ENCODE measurements around the gene RAB42.
A peak's percentile ranks its signal among the peaks of the same experiment; 100 is the strongest.

Gene RAB42

GRCh38 chr1:28640766-28641165 lies 48.7 kb downstream of the RAB42 start:
- no peak for DNase-seq (ENCODE audit: low read depth)
- H3K4me3 ChIP-seq (ENCODE audit: low read length): no peak overlapping the region
- TF ChIP-seq, protein P1, sequence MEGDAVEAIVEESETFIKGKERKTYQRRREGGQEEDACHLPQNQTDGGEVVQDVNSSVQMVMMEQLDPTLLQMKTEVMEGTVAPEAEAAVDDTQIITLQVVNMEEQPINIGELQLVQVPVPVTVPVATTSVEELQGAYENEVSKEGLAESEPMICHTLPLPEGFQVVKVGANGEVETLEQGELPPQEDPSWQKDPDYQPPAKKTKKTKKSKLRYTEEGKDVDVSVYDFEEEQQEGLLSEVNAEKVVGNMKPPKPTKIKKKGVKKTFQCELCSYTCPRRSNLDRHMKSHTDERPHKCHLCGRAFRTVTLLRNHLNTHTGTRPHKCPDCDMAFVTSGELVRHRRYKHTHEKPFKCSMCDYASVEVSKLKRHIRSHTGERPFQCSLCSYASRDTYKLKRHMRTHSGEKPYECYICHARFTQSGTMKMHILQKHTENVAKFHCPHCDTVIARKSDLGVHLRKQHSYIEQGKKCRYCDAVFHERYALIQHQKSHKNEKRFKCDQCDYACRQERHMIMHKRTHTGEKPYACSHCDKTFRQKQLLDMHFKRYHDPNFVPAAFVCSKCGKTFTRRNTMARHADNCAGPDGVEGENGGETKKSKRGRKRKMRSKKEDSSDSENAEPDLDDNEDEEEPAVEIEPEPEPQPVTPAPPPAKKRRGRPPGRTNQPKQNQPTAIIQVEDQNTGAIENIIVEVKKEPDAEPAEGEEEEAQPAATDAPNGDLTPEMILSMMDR (conservative IDR thresholded peaks at IDR 0.05; ENCODE audit: low read depth, low read length): peak; percentile 63

DNA sequence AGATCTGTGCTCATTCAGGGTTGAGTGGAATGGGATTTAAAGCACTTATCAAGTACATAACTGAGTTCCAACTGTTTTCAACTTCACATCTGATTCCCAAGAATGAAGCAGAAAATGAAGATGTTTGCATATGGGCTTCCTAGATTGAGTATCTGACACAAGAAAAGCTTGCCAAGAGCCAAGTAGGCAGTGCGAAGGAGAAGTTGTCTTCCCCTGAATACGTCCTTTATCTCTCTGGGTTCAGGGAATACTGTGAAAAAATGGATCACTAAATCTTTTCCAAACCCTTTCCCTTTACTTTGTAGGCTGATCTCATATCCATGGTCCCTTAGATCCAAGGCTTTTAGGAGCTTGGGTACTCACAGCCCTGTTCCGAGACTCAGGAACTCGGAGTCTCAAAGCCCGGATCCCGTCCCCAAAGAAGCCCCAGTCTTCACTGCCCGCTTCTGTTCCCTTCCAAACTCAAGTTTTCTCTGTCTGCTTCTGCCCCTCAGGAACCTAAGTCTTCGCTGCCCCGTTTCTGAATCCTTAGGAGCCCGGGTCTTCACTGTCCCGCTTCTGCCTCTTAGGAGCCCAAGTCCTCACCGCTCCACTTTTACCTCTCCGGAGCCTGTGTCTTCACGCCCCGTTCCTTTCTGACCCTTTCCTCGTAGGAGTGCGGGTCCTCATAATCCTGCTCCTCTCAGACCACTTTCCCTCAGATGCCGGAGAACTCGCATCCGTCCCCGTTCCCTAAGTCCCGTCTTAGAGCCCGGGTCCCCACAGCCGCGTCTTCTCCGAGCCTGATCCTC lies 50.2 kb downstream of the RAB42 start:
- DNase-seq (ENCODE audit: low read depth): no peak
- H3K4me3 ChIP-seq (ENCODE audit: low read length): peak overlapping the region; percentile 80
- TF ChIP-seq, protein P1 (conservative IDR thresholded peaks at IDR 0.05; ENCODE audit: low read depth, low read length): no peak

DNA sequence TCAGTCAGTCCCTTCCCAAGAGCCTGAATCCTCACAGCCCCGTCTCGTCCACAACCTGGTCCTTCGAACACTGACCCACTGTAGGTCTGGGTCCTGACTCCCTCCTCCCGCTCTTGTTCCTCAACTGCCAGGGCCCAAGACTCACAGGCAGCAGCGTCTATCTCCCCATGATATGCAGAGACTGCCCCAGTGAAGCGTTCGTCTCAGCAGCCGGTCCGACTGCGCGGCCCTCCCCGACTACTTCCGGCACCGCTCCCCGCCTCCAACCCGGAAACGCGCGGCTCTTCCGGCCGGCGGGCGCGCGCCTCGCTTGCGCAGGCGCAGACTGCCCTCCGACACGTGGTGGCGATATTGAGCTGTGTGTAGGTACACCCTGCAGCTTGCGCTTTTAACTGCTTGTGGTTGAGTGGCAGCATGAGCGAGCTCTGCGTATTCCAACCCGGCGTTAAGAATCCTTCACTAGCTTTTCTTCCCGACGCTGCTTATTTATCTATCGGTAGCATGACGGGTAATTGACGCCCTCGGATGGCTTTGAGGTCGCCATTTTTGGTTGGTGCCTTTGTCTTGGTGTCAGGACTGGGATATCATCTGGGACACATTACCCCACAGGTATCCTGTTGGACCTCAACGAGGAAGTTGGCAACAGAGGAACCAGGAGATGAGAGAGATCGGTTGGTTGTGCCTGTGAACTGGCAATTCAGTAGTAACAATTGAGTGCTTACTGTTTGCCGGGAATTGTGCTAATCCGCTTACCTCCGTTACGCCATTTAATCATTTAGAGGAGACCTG lies 51.0 kb downstream of the RAB42 start, which contains the start of gene TAF12:
TAF12 (minus strand) TSS at position 221 of the 789 bp plus-strand sequence. CDS start 20,986 bp downstream, outside the sequence.
- DNase-seq (ENCODE audit: low read depth): peak; percentile 85
- H3K4me3 ChIP-seq (ENCODE audit: low read length): peak within 1 kb of the TSS; percentile 80
- TF ChIP-seq, protein P1 (conservative IDR thresholded peaks at IDR 0.05; ENCODE audit: low read depth, low read length): peak; percentile 20

- no peak overlapping the region for H3K4me3 ChIP-seq (ENCODE audit: low read length)
- TF ChIP-seq, protein P1 (conservative IDR thresholded peaks at IDR 0.05; ENCODE audit: low read depth, low read length): no peak
- no peak for DNase-seq (ENCODE audit: low read depth)
Measured at GRCh38 chr1:28644494-28644893, 52.4 kb downstream of the RAB42 start.
